NT2/D1 (cell line): ENCODE measurements around the gene PROB1.
"Not testable (repeated sequence)": the region's sequence is repeated elsewhere in the genome, so short reads cannot be mapped to it uniquely, and the experiment has no call there.

Experiments used
- DNase-seq: peaks from one replicate; pipeline ENCODE4 v3.0.0-alpha.2; 2011; ENCODE audit warnings: low read depth, low spot score
- H3K27me3 ChIP-seq: 2 replicates; pipeline ENCODE4 v1.6.0; 2011; ENCODE audit warnings: mild to moderate bottlenecking; ENCODE audit not compliant: insufficient read length, insufficient read depth
- H3K36me3 ChIP-seq: 2 replicates; pipeline ENCODE4 v1.6.1; 2011; ENCODE audit warnings: mild to moderate bottlenecking, low read length, mixed read lengths; ENCODE audit not compliant: insufficient read depth, insufficient read length
- H3K4me1 ChIP-seq: 2 replicates; pipeline ENCODE4 v1.5.1; 2011; ENCODE audit not compliant: insufficient read depth, insufficient read length
- H3K4me3 ChIP-seq: 2 replicates; pipeline ENCODE4 v1.5.1; 2011; ENCODE audit warnings: low read depth; ENCODE audit not compliant: insufficient read length
- H3K9ac ChIP-seq: 2 replicates; pipeline ENCODE4 v1.6.0; 2011; ENCODE audit warnings: low read depth; ENCODE audit not compliant: insufficient read length
- H3K9me3 ChIP-seq: 2 replicates; pipeline ENCODE4 v1.5.1; 2011; ENCODE audit warnings: mild to moderate bottlenecking, low read length; ENCODE audit not compliant: insufficient read depth
- SUZ12 ChIP-seq: IDR thresholded peaks from 2 replicates; pipeline ENCODE4 v1.6.1; 2011; ENCODE audit not compliant: insufficient read length, insufficient read depth; ENCODE audit errors: extremely low read depth
- YY1 ChIP-seq: IDR thresholded peaks from 2 replicates; pipeline ENCODE4 v1.6.1; 2011; ENCODE audit not compliant: insufficient read length, insufficient read depth
- ZNF274 ChIP-seq: IDR thresholded peaks from 2 replicates; pipeline ENCODE4 v1.6.1; 2011; ENCODE audit warnings: mild to moderate bottlenecking, low read depth, low read length

Gene PROB1

GRCh38 chr5:139410993-139411828, 16.3 kb upstream of the PROB1 start:
- DNase-seq, result no peak
- Histone ChIP-seq H3K36me3 (peaks cover 10% of the 10 kb centered on the region), H3K9me3 (no peaks in the 10 kb centered on the region), H3K27me3 (no peaks in the 10 kb centered on the region), H3K4me1 (peaks cover 2% of the 10 kb centered on the region), H3K9ac (no peak overlapping the region), H3K4me3 (no peak overlapping the region)
- no peak for TF ChIP-seq ZNF274
- no peak for TF ChIP-seq YY1
- TF ChIP-seq SUZ12, result no peak

- Histone ChIP-seq H3K36me3 (peaks cover 9% of the 10 kb centered on the region), H3K4me3 (no peak overlapping the region), H3K9ac (no peak overlapping the region), H3K9me3 (no peaks in the 10 kb centered on the region), H3K4me1 (peaks cover 2% of the 10 kb centered on the region), H3K27me3 (no peaks in the 10 kb centered on the region)
- DNase-seq, result no peak
- TF ChIP-seq SUZ12, result no peak
- TF ChIP-seq YY1, result no peak
- no peak for TF ChIP-seq ZNF274
Measured at GRCh38 chr5:139410121-139410992, 15.5 kb upstream of the PROB1 start.

GRCh38 chr5:139409116-139409515, 14.2 kb upstream of the PROB1 start:
- not testable (repeated sequence) for H3K9me3 ChIP-seq, H3K9ac ChIP-seq, H3K4me3 ChIP-seq, H3K36me3 ChIP-seq, H3K4me1 ChIP-seq, H3K27me3 ChIP-seq, DNase-seq

- Histone ChIP-seq H3K4me3 (no peak overlapping the region), H3K9me3 (no peaks in the 10 kb centered on the region), H3K4me1 (peaks cover 2% of the 10 kb centered on the region), H3K36me3 (peaks cover 7% of the 10 kb centered on the region), H3K27me3 (no peaks in the 10 kb centered on the region), H3K9ac (no peak overlapping the region)
- TF ChIP-seq ZNF274 (no peak), YY1 (no peak), SUZ12 (no peak)
- no peak for DNase-seq
Measured at GRCh38 chr5:139408191-139408590, 13.3 kb upstream of the PROB1 start.

- TF ChIP-seq YY1 (no peak), SUZ12 (no peak), ZNF274 (no peak)
- no peaks in the 10 kb centered on the region for H3K9me3 ChIP-seq
- H3K4me3 ChIP-seq, result no peak overlapping the region
- DNase-seq, result no peak
- H3K4me1 ChIP-seq, result peaks cover 2% of the 10 kb centered on the region
- no peak overlapping the region for H3K9ac ChIP-seq
- H3K27me3 ChIP-seq, result no peaks in the 10 kb centered on the region
- H3K36me3 ChIP-seq, result peaks cover 2% of the 10 kb centered on the region
Measured at GRCh38 chr5:139407517-139407916, 12.6 kb upstream of the PROB1 start.

- no peak overlapping the region for H3K4me3 ChIP-seq
- no peak for DNase-seq
- H3K9me3 ChIP-seq, result no peaks in the 10 kb centered on the region
- no peak for TF ChIP-seq YY1
- no peak for TF ChIP-seq ZNF274
- no peak for TF ChIP-seq SUZ12
- H3K27me3 ChIP-seq, result no peaks in the 10 kb centered on the region
- H3K9ac ChIP-seq, result no peak overlapping the region
- H3K36me3 ChIP-seq, result no peaks in the 10 kb centered on the region
- H3K4me1 ChIP-seq, result peaks cover 2% of the 10 kb centered on the region
Measured at GRCh38 chr5:139406963-139407362, 12.1 kb upstream of the PROB1 start.

- peaks cover 6% of the 10 kb centered on the region for H3K36me3 ChIP-seq
- H3K27me3 ChIP-seq, result no peaks in the 10 kb centered on the region
- no peak for DNase-seq
- H3K4me3 ChIP-seq, result peak overlapping the region; percentile 32
- H3K9me3 ChIP-seq, result no peaks in the 10 kb centered on the region
- H3K4me1 ChIP-seq, result peaks cover 2% of the 10 kb centered on the region
- peak overlapping the region; percentile 76 for H3K9ac ChIP-seq
- TF ChIP-seq SUZ12 (no peak), YY1 (no peak), ZNF274 (no peak)
Measured at GRCh38 chr5:139404484-139404840, 9.6 kb upstream of the PROB1 start.
